MM.1S (cell line): ENCODE measurements around the gene SYNE4.

Source experiments
- DNase-seq: peaks from one replicate; pipeline ENCODE4 v3.0.0-alpha.2; 2015
- H2AFZ ChIP-seq: fragments of 300-600 bp; sonication (generic); 2 replicates; pipeline ENCODE4 v1.6.0; 2016; ENCODE audit warnings: antibody characterized with exemption, low read length
- H3F3A ChIP-seq: fragments of 300-600 bp; sonication (generic); 2 replicates; pipeline ENCODE4 v1.6.1; 2016; ENCODE audit warnings: mild to moderate bottlenecking, antibody characterized with exemption, low read length, moderate library complexity, mixed read lengths; ENCODE audit not compliant: insufficient read depth
- H3K27ac ChIP-seq: fragments of 300-600 bp; sonication (generic); 2 replicates; pipeline ENCODE4 v1.5.1; 2016; ENCODE audit warnings: mild to moderate bottlenecking, low read length
- H3K27me3 ChIP-seq: fragments of 300-600 bp; sonication (generic); replicated peaks from 2 replicates; pipeline ENCODE4 v1.6.0; 2016; ENCODE audit warnings: low read length; ENCODE audit not compliant: insufficient read depth
- H3K36me3 ChIP-seq: fragments of 300-600 bp; sonication (generic); replicated peaks from 2 replicates; pipeline ENCODE4 v1.6.1; 2016; ENCODE audit warnings: mild to moderate bottlenecking, low read length, mixed read lengths; ENCODE audit not compliant: insufficient read depth
- H3K4me1 ChIP-seq: fragments of 300-600 bp; sonication (generic); 2 replicates; pipeline ENCODE4 v1.6.1; 2016; ENCODE audit warnings: low read length, mixed read lengths
- H3K4me2 ChIP-seq: fragments of 300-600 bp; sonication (generic); 2 replicates; pipeline ENCODE4 v1.6.0; 2016; ENCODE audit warnings: low read depth, low read length
- H3K4me3 ChIP-seq: fragments of 300-600 bp; sonication (generic); 2 replicates; pipeline ENCODE4 v1.5.1; 2016; ENCODE audit warnings: low read length, mixed read lengths
- H3K79me2 ChIP-seq: fragments of 300-600 bp; sonication (generic); 2 replicates; pipeline ENCODE4 v1.6.1; 2016; ENCODE audit warnings: mixed run types, low read length, mixed read lengths
- H3K9ac ChIP-seq: fragments of 300-600 bp; sonication (generic); 2 replicates; pipeline ENCODE4 v1.6.1; 2016; ENCODE audit warnings: low read length, mixed read lengths
- H3K9me2 ChIP-seq: fragments of 300-600 bp; sonication (generic); replicated peaks from 2 replicates; pipeline ENCODE4 v1.6.1; 2016; ENCODE audit warnings: mild to moderate bottlenecking, low read length, mixed read lengths; ENCODE audit not compliant: insufficient read depth
- H3K9me3 ChIP-seq: fragments of 300-600 bp; sonication (generic); replicated peaks from 2 replicates; pipeline ENCODE4 v1.6.1; 2016; ENCODE audit warnings: mild to moderate bottlenecking, low read length, mixed read lengths; ENCODE audit not compliant: insufficient read depth
- H4K20me1 ChIP-seq: fragments of 300-600 bp; sonication (generic); 2 replicates; pipeline ENCODE4 v1.6.1; 2016; ENCODE audit warnings: mild to moderate bottlenecking, low read length, moderate library complexity, mixed read lengths; ENCODE audit not compliant: insufficient read depth
- CTCF ChIP-seq: fragments of 300-600 bp; sonication (generic); IDR thresholded peaks from 2 replicates; pipeline ENCODE4 v1.5.1; 2016; ENCODE audit warnings: antibody characterized with exemption, low read length, mixed read lengths
- EZH2 ChIP-seq: fragments of 300-600 bp; sonication (generic); optimal IDR thresholded peaks from 2 replicates; pipeline ENCODE3; 2017; ENCODE audit warnings: low read depth, mild to moderate bottlenecking, antibody characterized with exemption, low read length, mixed read lengths
- EZH2phosphoT487 ChIP-seq: fragments of 300-600 bp; sonication (generic); IDR thresholded peaks from 2 replicates; pipeline ENCODE4 v1.6.1; 2018; ENCODE audit warnings: antibody characterized with exemption, low read length

Gene SYNE4

GRCh38 chr19:36030264-36031148 lies 21.9 kb upstream of the SYNE4 start:
- peaks cover 4% of the 10 kb centered on the region; the same call in 1 of the 2 replicates for H3F3A ChIP-seq
- H3K4me1 ChIP-seq = no peaks in the 10 kb centered on the region
- H3K4me2 ChIP-seq = no peak overlapping the region
- H3K9ac ChIP-seq = no peak overlapping the region
- DNase-seq = peak; percentile 45
- H4K20me1 ChIP-seq = no peaks in the 10 kb centered on the region
- no peak overlapping the region for H2AFZ ChIP-seq
- no peak overlapping the region for H3K4me3 ChIP-seq
- no peak for TF ChIP-seq EZH2
- no peak for TF ChIP-seq EZH2phosphoT487
- peak; percentile 38 for TF ChIP-seq CTCF
- H3K79me2 ChIP-seq = no peaks in the 10 kb centered on the region
- H3K9me2 ChIP-seq = no peaks in the 10 kb centered on the region
- no peaks in the 10 kb centered on the region for H3K9me3 ChIP-seq
- H3K27ac ChIP-seq = no peak overlapping the region
- no peaks in the 10 kb centered on the region for H3K27me3 ChIP-seq
- no peaks in the 10 kb centered on the region for H3K36me3 ChIP-seq

GRCh38 chr19:36028313-36029041 lies 19.9 kb upstream of the SYNE4 start:
- H4K20me1 ChIP-seq = no peaks in the 10 kb centered on the region
- no peaks in the 10 kb centered on the region for H3K27me3 ChIP-seq
- no peaks in the 10 kb centered on the region for H3K36me3 ChIP-seq
- no peak overlapping the region for H2AFZ ChIP-seq
- no peaks in the 10 kb centered on the region for H3K4me1 ChIP-seq
- no peak overlapping the region for H3K9ac ChIP-seq
- no peaks in the 10 kb centered on the region for H3K9me2 ChIP-seq
- no peaks in the 10 kb centered on the region for H3K9me3 ChIP-seq
- H3F3A ChIP-seq = peaks cover 4% of the 10 kb centered on the region; the same call in 1 of the 2 replicates
- H3K4me3 ChIP-seq = no peak overlapping the region
- H3K4me2 ChIP-seq = no peak overlapping the region
- DNase-seq = no peak
- no peak overlapping the region for H3K27ac ChIP-seq
- H3K79me2 ChIP-seq = no peaks in the 10 kb centered on the region
- TF ChIP-seq EZH2phosphoT487 (no peak), EZH2 (no peak), CTCF (no peak)

- no peak overlapping the region for H3K4me2 ChIP-seq
- H3K36me3 ChIP-seq = no peaks in the 10 kb centered on the region
- H3K9me2 ChIP-seq = no peaks in the 10 kb centered on the region
- H3K79me2 ChIP-seq = no peaks in the 10 kb centered on the region
- no peaks in the 10 kb centered on the region for H4K20me1 ChIP-seq
- no peak overlapping the region for H3K9ac ChIP-seq
- peaks cover 4% of the 10 kb centered on the region; the same call in 1 of the 2 replicates for H3F3A ChIP-seq
- H3K4me3 ChIP-seq = no peak overlapping the region
- H3K27me3 ChIP-seq = no peaks in the 10 kb centered on the region
- no peaks in the 10 kb centered on the region for H3K4me1 ChIP-seq
- H2AFZ ChIP-seq = no peak overlapping the region
- H3K9me3 ChIP-seq = no peaks in the 10 kb centered on the region
- H3K27ac ChIP-seq = no peak overlapping the region
- no peak for TF ChIP-seq CTCF
- DNase-seq = no peak
Measured at GRCh38 chr19:36027696-36028095, 19.1 kb upstream of the SYNE4 start.
